Midbrain (tissue), 1 donor: ENCODE measurements around the gene ITPR3.
A peak's percentile ranks its signal among the peaks of the same experiment; 100 is the strongest.

Source experiments
- DNase-seq: peaks from one replicate; lab custom pipeline; 2025; lab: John Stamatoyannopoulos, UW

ITPR3 gene

DNA sequence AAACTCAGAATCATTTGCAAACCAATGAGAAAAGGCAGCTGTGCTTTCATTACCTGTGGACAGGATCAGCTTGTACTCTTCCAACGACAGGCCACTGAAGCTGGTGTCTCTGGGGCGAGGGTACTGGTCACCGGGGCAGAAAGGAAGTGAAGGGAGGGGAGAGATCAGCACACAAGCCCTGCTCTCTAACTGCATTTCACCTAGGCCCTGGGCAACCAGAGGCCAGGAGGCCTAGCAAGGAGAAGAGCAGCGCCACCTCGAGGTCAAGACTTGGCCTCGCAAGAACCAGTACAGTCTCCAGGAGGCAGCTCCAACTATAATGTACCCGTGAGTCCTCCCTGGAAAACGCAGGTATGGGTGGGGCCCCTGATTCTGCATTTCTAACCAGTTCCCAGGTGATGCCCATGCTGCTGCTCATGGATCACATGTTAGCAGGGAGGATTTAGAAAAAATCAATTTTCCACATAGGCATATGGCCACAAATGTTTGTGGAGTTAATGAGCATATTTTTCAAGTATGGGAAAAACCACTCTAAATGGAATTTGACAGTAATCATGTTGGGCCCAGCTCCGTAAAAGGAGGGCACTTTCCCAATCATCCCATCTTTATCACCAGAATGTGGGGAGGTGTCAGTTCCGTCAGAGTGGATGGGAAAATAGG lies 79.4 kb downstream of the ITPR3 start:
- DNase-seq = peak; percentile 31

DNA sequence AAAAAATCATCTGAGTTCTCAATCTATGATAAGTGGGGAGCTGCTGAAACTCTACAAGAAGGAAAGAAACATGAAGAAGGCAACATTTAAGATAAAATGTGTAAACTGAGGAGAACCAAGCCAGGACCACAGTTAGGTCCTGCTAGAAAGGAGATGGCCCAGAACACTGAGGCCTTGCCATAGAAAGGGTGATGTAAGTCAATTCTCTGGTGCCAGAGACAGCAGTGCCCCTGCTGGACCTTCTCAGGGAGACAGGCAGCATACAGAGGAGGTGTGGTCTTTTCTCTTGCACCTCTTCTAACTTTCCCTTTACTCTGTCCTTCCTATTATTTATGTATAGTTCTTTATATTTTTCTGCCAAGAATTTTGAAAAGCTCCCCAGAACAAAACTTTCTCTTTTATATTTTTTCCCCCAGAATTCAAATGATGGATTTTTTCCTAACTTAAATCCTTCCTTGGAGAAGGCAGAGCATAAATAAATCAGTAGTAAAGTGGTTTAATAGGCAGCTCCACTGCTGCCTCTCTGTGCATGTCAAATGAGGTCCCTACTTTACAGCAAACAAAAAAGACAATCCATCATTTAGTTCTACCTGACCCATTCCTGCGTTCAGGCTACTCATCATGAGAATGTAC lies 81.3 kb downstream of the ITPR3 start:
- peak; percentile 33 for DNase-seq

DNA sequence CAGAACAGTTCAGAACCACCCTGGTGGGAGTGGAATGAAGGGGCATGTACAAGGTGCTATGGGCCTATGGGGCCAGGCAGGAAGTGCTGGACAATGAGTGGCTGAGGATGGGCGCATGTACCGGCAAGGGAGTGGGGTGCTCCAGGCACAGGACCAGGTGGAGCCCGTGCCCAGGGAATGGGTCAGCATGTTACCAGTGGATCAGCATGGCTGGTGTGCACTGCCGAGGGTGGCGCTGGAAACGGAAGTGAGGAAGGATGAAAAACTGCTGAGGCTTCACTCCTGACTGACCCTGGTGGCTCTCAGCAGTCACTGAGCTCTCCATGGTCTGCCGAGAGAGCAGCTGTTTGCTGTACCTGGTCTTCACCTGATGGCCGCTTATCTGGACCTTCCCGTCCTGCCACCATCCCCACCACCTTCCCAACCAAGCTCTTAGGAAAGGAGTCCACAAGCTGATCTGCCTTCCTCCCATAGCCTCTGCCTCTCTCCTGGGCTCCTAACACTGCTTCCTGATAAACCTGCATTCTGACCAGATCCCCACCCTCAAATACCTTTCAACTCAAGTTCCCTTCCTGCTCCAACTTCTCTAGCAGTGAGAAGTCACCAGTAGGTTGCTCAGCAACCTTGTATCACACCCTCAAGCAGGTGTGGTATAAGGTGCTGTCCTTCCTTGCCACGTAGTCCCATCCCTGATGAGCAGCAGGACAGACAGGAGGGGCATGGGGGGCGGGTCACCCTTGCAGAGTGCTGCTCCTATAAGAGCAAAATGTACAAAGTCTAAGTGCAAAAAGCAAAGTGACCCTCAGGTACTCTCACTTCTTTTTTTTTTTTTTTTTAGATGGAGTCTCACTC lies 83.3 kb downstream of the ITPR3 start:
- DNase-seq = no peak

DNA sequence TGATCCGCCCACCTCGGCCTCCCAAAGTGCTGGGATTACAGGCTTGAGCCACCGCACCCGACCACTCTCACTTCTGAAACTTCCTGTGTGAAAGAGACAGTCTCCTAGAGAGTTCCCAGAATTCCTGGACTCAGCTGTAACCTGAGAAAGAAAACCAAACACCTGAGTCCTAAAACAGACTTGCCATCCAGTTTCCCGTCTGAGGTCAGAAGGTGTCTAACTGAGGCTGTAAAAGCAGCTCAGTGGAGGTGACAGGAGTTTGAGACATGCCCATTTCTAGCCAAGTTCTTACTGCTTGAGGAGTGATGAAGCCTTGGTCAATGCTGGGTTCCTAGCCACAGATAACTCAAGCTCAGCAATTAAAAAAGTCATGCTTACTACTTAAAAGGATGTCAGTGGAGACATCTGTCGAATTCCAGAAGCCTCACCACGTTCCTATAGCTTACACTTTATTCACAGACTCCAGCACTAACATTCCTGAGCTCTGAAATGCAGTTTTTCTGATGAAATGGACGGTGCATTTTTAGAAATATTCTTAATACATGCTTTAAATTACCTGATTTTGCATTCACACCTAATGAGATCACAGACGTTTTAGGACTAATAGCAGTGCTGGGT lies 84.3 kb downstream of the ITPR3 start:
- no peak for DNase-seq

DNA sequence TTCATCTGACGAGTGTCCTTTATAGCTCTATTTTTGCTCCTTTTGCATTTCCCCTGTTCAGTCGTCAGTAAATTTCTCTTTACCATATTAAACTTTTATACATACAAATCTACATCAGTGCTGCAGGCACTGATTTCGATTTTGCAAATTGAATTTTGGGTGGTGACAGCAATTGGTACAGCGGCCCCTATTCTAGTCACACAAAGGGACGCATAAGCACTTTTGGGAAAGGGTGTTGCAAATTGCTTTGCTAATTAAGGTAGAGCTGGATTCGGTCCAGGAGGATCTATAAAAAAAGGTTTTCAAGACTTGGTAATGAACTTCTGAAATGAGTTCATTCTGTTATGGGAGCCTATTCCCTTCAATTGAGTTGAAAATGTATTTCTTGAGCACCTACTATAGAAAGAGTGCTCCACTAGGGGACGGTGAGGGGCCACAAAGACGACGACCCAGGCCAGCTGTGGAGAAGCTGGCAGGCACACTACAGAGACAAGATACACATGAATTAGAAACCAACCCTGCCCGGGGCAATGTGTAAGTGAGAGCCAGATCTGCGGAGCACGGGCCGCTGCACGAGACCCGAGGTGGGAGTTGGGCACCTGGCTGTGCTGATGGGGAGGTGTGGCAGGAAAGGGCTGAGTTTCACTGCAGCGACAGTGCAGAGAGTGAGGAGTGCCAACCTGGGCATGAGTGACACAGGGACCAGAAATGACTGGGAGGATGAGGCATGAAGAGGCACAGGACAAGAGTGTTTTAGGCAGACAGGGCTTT lies 85.0 kb downstream of the ITPR3 start:
- no peak for DNase-seq

DNA sequence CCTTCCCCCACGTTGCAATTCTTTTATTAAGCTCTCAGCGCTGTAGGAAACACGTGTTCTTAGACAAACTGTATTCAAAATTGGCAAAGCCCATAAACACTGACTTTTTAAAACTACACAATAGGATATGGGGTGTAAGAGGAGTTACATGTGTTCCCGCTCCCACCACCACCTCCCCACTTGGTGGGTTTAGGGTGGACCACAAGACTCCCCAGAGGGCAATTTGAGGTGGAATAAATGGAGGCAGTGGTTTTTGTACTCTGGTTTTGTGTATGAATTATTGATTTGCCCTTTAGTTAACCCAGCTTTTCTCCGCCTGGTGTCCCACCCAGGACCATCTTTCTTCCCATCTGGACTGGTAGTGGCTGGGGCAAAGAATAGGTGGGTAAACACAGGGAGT lies 86.6 kb downstream of the ITPR3 start:
- no peak for DNase-seq

DNA sequence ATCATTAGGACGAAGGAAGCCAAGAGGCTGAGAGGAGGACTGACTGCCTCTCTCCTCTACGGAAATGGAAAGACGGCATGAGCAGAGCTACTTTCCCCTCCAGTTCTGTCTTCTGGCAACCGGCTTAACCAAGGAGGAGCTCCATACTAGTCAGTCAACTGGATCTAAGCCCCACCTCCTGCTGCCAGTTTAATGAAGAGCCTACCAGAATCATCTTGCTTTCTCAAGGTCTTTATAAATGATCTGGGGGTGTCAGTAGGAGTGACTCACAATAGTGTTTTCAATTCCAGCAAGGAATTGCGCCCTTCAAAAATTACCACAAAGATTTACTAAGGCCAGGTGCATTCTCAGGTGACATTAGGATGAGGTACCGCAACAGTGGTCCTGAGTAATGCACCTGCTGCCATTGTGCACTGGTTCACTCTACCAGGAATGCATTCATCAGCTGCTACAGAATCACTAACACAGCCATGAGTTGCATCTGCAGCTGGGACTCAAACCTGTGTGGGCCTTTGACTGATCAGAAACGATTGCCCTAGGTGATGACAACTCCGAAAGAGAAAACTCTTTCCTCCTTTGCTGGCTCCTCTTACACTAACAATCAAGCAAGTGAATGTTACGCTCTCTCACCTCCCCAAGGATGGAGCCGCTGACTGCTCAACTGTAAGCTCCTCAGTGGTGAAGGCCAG lies 87.5 kb downstream of the ITPR3 start:
- no peak for DNase-seq

DNA sequence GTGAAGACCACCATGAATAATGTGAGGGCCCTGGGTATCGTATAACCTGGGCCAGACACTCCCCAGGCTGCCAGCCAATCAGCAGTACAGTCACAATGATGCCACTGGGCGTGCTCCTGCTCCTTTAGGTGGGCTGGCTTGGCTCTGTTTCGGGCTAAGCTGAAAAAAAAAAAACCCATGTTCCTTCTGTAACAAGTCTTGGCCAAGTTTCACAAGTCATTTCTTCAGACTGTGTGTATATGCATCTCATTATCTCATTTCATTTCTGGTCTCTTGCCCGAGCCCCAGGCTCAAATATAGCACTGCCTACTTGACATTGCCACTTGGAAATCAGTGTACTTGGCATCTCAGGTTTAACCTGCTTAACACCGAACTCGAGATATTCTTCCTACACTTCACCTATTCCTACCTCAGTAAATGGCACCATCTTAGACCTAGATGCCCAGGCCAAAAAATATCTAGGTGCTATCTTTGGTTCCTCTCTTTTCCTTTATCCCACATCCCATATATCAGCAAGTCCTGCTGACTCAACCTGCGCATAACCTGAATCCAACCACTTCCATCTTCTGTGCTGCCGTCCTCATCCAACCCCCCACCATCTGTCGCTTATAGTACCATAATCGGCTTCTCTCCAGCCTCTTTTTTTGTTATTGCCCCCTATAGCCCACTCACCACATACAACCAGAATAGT lies 88.6 kb downstream of the ITPR3 start:
- DNase-seq = no peak

DNA sequence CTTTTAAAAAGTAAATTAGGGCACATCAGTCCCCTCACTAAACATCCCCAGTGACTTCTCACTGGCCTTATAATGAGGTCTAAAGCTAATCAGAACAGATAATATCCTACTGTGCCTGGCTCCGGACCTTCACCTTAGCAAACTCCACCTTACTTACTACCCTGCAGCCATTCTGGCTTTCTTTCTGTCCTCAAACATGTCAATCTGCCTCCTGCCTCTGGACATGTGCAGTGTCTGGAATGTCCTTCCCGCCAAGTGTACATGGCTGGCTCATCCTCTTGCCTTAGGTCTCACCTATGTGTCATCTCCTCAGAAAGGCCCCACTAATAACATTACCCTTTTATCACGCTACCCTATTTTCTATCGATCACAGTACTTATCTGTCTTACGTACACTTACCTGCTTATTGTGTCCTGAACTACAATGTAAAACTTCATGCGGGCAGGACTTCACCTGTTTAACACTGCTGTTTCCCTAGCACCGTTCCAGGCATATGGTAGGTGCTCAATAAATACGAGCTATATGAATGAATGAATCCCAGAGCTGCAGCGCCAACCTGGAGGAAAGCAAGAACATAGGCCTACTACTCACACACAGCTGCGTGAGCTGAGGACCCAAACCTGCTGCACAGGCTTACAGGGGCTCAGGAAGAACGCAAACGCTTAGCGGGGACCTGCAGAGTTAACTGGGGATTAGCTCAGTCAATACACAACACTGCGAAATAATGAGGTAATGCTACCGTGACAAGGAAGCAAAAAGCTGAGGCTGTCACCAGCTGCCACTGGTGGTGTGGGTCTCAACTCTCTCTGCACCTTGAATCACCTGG lies 89.4 kb downstream of the ITPR3 start:
- no peak for DNase-seq

DNA sequence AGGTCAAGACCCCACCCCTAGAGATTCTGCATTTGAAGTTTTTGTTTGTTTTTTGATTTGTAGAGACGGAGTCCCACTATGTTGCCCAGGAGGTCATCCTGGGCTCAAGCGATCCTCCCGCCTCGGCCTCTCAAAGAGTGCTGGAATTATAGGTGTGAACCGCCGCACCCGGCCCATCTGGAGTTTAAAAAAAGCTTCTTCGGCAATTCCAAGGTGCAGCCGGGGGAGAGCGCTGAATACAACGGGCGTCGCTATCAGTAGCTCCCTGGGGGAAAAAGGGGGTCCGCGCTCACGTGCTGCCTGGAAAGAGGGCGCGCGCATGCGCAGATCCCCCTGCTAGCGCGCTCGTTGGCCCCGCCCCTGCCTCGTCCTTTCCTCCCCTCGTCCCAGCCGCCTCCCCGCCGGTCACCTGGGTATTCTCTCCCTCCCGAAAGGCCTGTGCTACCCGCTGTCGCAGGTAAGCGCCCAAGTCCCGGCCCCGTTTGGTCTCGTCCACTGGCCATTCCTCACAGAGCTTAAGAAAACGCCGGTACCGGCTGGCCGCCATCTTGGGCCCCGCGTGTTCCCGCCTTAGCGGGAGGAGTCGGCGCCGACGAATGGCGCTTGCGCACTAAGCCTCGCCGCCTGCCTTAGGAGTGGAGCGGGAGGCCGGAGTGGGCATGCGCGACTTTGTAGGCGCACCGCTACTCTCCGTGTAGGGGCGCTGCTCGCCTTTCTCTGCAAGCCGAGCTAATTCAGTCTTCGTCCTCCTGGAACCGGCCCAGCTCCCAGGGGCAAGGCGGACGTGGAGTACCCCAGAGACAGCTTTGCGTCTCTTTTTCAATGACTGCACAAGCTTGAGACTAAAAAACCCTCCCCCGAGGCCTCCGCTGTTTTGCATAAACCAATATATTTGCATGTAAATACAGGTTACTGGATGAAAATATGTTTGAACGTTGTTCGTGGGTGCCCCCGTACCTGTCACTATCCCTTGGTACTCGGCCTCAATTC lies 90.3 kb downstream of the ITPR3 start, which contains the start of gene UQCC2:
Gene UQCC2 (minus strand): TSS at position 561 of the 990 bp plus-strand sequence. CDS start 14 bp downstream, at position 547.
- peak; percentile 97 for DNase-seq

DNA sequence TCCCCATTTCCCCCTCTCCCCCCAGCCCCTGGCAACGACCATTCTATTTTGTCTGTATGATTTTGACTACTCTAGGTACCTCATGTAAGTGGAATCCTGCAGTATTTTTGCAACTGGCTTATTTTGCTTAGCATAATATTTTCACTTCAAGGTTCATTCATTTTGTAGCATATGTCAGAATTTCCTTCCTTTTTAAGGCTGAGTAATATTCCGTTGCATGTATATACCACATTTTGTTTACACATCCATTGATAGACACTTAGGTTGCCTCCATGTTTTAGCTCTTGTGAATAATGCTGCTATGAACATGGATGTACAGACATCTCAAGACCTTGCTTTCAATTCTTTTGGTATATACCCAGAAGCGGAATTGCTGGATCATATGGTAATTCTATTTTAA lies 91.8 kb downstream of the ITPR3 start:
- no peak for DNase-seq

DNA sequence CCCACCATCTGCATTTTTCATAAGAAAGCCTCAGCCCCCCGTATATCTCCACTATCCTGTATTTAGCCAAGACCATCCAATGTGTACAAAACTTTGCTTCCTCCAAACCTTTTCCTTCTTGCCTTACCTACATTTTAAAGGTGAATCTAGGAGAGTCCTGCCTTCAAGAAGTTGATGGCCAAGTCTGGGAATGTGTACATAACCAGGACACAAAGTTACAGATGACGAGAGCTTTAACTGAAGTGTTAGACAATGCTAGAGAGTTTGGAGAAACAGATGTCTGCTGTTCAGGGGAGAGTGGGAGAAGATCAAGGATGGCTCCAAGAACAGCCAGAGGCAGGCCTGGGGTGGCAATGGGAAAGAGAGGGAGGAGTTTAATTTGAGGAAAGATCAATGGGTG lies 92.7 kb downstream of the ITPR3 start:
- DNase-seq = no peak

DNA sequence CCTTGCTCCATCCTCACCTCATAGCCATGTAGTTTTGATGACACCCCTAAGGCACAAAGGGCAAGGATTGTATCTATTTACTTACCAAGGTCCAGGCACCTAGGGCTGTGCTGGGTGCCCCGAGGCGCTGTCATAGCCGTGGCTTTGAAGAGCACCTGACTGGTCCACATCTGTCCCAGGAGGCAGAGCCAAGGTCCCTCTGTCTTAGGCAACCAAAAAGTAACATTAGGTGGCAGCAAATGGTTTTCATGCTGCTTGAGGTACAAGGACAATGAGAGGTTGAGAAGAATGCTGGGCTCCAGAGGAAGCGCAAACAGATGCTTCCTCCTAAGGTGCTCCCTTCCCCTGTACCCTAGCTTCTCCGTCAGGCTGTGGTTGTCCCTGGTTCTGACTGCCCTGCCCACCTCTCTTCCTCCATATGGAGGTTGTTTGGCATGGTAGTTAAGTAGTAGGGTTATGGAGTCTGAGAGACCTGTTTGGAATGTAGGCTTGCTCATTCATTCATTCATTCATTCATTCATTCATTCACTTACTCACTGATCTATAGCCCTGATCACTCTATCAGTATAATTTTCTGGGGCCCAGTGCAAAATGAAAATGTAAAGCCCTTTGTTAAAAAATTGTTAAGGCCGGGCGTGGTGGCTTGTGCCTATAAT lies 93.4 kb downstream of the ITPR3 start:
- no peak for DNase-seq

DNA sequence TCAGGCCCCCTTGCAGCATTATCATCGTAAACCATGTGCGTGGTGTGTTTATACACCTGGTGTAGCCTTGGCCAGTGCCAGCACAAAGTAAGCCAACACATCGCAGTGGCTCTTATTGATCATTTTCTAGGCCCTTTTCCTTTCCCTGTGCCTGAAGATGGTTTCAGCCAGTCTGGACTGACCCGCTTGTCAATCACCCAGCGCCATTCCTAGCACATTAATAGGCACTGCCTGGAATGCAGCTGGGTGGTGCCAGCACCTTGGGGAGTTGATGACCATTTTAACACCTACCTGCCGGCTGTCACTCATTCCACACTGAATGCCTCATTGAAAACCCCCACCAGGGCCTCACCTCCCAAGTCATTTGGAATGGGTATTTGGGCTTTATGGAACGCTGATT lies 95.3 kb downstream of the ITPR3 start:
- DNase-seq = no peak

DNA sequence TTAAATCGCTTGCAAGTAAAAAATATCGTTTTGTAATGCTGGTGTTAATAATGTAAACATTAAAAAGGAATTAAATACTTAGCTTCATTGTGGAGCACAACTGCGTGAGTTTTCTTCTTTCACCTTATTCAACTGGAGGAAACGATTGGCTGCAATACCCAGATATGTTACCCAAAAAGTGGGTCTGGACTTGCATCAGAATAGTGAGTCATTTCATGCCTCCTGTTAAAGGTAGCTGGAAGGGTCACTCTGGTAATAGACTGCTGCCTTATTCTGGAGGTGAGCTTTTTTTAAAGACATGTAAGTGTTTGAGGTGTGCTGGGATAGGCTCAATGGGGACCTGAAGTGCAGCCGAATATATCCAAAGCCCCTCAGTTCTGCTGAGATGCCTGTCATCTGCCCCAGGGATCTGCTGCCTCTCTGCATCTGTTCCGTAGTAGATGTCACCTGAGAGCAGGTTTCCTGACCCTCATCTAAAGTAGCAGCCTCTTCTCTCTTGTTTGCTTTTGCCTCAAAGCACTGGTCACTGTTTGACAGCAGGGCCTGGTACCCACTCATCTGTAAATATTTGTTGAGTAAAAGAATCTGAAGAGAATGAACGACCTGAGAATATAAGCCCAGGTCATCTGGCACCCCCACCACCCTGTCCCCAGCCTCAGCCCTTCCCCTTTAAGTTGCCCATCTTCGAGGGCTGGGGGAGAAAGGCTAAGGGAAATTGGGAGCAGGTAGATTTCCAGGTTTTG lies 95.9 kb downstream of the ITPR3 start:
- no peak for DNase-seq

DNA sequence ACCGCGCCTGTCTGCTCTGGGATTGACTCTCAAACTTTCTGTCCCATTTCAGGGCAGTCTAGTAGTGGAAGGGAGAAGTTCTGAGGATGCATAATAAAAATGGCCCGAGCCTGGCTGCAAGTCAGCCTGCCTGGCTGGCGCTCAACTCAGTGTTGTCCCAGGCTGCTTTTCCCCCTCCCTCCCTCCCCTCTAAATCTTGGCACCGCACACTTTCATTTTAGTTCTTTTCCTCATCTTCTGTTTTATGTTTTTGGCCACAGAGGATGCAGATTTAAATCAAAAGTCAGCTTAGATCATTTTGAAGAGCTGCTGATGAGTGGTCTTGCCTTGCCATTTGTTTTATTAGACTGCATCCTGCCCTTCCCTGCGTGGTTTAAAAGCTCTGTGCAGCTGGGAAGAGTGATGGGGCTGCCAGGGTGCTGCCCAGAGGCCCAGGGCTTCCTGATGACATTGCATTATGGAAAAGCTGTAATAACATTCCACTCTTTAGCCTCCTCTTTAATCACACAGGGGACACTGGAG lies 96.9 kb downstream of the ITPR3 start:
- DNase-seq = no peak

DNA sequence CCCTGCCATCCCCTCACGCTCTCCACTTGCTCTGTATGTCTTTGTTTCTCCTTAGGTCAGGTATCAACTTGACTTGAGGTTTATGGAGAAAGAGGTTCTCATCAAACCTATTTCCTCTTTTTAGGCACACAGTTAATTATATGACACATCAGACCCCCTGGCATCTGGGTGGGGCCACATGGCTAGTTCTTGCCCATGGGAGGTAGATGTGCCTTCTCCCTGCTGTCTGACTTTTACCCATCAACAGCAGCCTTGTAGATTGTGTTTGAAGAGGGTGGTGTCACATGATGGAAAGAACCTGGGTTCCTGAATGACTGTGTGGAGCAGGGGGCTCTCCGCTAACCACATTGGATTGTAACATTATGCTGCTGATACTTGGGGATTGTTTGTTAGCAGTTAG lies 97.6 kb downstream of the ITPR3 start:
- DNase-seq = no peak
